CD1c-positive myeloid dendritic cell (primary cell): Measurements from ENCODE around the gene KLB.
A peak's percentile ranks its signal among the peaks of the same experiment; 100 is the strongest.
"Not testable (repeated sequence)": the region's sequence is repeated elsewhere in the genome, so short reads cannot be mapped to it uniquely, and the experiment has no call there.

Experiments
- DNase-seq: peaks from one replicate; pipeline ENCODE4 v3.0.0-alpha.2; 2016; ENCODE audit errors: extremely low spot score

Gene KLB

DNA sequence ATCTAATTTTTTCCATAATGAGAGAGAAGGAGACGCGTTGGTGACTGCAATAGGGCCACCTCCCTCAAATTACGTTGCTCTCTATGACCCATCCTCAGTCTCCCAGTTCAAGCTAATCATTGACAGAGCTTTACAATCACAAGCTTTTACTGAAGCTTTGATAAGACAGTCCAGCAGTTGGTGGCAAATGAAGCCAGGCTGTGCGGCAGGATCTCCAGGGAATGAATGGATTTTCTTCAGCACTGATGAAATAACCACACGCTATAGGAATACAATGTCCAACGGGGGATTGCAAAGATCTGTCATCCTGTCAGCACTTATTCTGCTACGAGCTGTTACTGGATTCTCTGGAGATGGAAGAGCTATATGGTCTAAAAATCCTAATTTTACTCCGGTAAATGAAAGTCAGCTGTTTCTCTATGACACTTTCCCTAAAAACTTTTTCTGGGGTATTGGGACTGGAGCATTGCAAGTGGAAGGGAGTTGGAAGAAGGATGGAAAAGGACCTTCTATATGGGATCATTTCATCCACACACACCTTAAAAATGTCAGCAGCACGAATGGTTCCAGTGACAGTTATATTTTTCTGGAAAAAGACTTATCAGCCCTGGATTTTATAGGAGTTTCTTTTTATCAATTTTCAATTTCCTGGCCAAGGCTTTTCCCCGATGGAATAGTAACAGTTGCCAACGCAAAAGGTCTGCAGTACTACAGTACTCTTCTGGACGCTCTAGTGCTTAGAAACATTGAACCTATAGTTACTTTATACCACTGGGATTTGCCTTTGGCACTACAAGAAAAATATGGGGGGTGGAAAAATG is at the start of gene KLB:
Gene KLB (plus strand): TSS at position 168 of the 821 bp plus-strand sequence. CDS start 20 bp downstream, at position 188.
- DNase-seq: no peak

DNA sequence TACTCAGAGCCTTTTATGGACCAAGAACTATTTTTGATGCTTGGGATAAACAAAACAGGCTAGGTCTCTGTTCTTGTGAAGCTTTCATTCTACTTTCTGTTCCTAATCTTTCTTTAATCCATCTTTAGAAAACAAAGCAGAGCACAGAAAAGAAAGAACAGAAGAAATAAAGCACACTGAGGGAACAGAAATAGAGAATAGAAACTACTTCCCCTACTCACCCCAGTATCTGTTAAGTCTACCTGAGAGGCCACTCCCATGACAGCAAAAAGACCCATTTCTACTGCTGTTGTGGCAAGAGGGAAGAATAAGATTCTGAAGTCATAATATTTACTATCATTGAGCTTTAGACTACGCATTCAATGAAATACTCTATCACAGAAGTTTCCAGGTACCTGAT is 49.7 kb upstream of the KLB start:
- DNase-seq: no peak

DNA sequence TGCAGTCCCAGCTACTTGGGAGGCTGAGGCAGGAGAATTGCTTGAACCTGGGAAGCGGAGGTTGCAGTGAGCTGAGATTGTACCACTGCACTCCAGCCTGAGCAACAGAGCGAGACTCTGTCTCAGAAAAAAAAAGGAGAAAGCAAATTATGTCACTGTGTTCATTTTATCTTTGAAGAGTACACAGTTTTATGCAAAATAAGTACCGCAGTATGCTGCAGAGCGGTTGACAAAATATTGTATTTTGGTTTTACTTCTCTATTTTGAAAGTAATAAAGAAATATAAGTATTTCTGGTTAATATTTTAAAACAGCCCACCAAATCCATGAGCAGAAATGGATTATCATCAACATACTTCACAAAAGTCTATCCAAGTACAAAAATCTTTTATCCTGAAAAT is 46.1 kb upstream of the KLB start:
- DNase-seq: not testable (repeated sequence)

DNA sequence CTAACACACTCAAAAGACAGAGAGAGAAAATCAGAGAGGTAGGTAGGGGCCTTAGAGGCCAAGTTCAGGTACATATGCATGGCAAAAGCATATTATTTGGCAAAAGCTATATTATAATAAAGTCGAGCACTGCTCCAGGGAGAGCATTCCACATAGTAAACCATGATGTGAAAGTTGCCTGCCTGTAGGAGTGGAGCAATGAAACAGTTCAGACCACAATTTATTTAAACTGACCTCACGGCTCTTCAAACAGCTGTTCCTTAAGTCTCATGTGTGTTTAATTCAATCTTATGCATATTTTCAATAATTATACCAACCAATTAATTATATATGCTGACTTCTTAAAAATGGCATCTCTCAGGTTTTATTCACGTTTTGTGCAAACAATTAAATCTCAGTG is 43.9 kb upstream of the KLB start:
- DNase-seq: no peak

DNA sequence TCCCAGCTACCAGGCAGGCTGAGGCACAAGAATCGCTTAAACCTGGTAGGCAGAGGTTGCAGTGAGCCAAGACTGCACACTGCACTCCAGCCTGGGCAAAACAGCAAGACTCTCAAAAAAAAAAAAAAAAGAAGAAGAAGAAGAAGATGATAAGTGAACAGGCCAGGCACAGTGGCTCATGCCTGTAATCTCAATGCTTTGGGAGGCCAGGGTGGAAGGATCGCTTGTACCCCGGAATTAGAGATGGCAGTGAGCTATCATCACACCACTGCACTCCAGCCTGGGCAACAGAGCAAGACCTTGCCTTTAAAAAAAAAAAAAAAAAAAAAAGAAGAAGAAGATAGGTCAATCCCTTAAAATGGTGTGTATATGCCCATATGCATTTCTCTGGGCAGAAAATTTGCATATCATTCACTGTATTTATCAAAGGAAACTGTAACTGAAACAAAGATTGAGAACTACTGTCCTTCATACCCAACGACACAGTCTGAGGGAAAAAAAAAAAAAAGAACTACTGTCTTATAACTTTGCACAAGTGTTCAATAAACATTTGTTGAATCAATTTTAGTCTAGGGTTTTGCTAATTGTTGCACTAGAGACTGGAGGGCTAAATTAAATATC is 42.8 kb upstream of the KLB start:
- no peak for DNase-seq

DNA sequence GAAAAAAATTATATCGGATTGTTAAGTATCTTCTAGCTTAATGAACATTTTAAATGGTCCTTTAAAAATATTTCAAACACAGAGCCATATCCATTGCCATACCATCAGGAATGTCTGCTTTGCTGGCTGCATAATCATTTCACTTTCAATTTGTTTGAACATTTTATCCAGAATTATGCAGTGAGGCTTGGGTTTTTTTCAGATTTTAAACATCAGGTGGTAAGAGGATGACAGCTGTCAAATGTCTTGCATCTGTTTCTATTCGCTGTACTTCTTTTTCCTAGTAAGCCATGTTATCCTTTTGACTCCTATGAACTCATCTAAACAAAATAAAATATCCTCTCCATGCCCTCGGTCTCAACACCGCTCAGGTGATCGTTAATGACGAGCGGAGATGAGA is 41.4 kb upstream of the KLB start:
- no peak for DNase-seq

DNA sequence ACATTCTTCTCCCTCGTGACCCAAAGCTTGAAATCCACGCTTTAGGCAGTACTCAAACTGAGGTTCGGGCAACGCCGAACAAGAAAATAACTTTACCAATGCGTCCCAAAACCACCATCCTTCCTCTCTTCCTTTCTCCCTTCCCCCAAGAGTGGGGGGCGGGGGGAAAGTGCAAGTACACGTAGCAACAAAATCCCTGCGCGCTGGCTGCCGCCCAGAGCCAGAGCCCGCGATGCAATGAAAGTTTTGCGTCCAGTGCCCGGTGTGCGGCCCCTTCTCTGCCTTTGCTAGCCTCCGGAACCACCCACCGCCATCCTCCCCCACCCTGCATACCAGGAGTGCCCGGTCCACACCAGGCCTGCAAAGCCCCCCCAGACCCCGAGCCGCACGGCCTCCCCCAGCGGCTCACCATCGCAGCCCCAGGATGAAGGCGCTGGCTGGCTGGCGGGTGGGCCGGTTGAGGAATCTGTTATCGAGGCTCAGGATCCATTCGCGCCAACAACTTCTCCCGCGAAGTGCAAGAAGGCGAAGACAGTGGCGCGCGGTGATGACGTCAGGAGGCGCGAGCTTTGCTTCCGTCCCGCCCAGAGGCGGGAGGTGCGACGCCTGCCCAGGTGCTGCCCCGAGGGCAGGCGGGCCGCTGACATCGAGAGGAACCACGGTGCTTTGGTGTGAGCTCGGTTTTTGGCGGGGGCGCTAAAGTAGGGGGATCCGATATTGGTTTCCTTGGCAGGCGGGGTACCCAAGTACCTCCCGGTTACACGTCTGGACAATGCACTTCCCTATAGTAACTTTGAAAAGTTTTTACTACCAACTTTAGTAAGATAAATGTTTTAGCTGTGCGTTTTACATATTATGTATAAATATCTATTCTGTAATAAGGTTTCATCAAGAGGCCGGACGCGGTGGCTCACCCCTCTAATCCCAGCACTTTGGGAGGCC is 40.6 kb upstream of the KLB start, which contains the start of gene RFC1:
Gene RFC1 (minus strand): TSS at position 533 of the 942 bp plus-strand sequence. CDS start 121 bp downstream, at position 412.
- DNase-seq: peak; percentile 97

DNA sequence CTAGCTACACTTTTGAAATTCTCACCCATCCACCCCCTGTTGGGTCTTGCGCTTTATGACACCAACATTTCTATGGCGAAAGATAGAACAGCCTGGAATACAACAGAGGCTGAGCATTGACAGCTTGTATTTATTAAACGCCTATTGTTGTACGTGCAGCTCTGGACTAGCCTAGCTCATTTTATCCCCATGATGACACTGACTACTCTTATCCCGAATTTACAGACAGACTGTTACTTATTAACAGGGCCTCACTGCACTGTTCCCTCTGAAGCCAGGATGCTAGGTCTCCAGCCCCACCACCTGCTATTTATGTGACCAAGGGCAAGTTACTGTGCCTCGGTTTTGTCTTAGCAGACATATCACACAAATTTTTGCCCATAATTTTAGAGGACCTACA is 39.6 kb upstream of the KLB start:
- DNase-seq: no peak

DNA sequence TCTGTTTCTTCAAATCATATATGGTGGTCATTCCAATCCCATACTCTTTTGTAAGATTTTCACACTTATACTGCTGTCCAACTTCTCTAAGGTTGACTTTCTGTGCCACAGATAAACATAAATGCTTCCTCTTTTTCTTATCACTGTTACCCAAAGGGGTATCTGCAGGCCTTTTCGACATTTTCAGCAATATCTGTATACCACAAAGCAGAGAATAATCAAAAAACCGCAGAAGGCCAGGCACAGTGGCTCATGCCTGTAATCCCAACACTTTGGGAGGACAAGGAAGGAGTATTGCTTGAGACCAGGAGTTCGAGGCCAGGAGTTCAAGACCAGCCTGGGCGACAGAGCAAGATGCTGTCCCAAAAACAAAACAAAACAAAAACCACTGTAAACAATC is 37.4 kb upstream of the KLB start:
- DNase-seq: no peak

DNA sequence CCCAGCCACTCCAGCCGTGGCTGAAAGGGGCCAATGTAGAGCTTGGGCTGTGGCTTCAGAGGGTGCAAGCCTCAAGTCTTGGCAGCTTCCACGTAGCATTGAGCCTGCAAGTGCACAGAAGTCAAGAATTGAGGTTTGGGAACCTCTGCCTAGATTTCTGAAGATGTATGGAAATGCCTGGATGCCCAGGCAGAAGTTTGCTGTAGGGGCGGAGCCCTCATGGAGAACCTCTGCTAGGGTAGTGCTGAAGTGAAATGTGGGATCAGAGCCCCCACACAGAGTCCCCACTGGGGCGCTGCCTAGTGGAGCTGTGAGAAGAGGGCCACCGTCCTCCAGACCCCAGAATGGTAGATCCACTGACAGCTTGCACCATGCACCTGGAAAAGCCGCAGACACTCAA is 35.5 kb upstream of the KLB start:
- not testable (repeated sequence) for DNase-seq

DNA sequence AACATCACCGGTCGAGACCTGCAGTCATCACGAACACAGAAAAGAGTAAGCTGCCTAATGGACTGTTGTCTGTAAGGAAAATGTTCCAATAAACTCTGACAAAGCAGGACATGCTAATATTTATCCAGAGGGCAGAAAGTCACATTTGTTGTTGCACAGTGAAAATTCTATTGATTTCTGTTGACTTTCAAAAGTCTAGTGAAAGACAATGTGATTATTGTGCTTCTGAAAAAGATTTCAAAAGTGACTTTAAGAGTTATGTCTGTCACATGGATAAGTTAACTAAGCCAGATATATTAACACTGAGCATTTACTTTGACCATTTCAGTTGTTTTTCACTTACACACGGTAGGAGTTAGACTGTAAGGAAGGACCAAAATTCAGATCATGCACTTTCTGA is 31.3 kb upstream of the KLB start:
- no peak for DNase-seq

DNA sequence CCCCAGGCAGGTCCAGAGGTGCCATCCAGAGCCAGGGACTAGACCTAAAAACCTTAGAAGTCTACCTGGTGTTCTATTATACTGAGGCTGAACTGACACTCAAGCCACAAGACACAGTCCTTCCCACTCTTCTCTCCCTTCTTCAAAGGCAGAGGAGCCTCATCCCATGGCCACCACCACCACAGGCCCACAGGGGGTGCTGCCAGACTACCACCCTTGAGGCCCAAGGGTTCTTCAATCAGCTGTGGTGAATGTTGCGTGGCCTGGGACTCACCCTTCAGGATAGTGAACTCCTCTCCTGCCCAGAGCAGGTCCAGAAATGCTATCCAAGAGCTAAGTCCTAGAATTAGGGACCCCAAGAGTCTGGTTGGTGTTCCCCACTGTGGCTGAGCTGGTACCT is 23.0 kb upstream of the KLB start:
- DNase-seq: no peak

DNA sequence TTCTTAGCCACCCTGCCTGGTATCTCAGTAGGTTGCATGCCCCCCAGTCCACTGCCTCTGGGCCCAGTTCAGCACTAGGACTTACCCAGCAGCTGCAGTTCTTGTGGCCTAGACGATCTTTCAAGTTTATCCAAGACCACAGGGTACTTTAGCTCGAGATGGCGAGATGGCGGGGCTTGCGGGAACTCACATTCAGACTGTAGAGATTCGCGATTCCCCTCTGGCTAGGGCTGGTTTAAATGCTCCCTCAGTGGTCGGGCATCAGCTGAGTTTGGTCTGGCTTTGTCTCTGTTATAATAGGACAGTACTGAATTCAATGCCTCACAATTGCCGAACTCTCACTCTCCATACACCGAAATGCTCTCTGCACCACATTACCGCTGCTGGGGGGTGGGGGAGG is 22.2 kb upstream of the KLB start:
- DNase-seq: no peak

DNA sequence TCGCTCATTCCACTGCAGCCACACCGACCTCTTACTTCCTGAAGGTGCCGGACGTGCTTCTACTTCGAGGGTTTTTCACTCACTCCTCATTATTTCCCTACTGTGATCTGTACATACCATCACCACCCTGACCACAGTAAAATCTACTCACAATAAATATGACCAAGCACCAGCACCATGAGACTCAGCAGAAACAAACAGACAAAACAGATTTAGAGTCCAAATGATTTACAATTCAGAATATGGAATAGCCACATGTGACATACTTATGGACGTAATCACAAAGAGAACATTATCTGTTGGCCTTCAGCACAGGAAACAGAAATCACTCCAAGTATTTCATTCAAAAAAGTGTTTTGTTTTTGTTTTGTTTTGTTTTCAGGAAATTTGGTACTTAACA is 16.1 kb upstream of the KLB start:
- no peak for DNase-seq

DNA sequence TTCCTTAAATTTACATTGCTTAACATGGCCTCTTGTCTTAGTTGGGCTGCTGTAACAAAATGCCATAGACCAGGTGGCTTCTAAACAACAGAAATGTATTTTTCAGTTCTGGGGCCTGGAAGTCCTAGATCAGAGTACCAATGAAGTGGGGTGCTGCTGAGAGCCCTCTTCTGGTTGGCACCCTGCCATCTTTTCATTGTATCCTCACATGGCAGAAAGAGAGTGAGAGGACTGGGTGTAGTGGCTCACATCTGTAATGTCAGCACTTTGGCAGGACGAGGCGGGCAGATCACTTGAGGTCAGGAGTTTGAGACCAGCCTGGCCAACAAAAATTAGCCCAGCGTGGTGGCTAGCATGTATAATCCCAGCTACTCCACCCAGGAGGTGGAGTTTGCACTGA is 12.0 kb upstream of the KLB start:
- no peak for DNase-seq

DNA sequence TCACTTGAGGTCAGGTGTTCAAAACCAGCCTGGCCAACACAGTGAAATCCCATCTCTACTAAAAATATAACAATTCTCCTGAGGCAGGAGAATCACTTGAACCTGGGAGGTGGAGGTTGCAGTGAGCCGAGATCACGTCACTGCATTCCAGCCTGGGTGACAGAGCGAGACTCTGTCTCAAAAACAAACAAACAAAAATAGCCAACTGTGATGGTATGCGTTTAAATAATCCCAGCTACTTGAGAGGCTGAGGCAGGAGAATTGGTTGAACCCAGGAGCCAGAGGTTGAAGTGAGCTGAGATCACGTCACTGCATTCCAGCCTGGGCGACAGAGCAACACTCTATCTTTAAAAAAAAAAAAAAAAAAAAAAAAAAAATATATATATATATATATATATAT is 5.1 kb upstream of the KLB start:
- not testable (repeated sequence) for DNase-seq

DNA sequence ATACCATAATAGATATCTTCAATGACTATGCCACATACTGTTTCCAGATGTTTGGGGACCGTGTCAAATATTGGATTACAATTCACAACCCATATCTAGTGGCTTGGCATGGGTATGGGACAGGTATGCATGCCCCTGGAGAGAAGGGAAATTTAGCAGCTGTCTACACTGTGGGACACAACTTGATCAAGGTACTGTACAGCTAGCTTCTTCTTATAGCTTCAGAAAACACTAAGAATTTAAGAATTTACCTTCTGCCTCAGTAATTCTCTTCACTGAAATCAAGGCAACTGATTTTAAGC is 805 bp downstream of the KLB start:
- DNase-seq: no peak

DNA sequence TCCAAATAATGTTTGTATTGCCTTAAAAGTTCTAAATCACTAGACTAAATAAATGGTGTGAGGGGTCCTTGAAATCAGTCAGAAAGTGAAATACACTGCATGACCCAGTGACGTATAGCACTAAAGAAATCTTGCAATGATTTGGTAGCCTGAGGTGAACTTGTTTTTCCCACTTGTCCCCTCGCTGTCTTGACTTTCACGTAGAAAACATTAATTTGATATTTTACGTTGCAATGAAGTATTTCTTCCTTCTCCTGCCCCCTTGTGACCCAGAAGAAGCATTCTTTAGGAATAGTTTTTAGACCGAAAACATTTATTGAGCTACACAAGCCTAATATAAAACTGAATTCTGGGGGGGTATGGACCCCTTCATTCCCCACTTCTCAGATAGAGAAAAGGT is 3.7 kb downstream of the KLB start:
- no peak for DNase-seq

DNA sequence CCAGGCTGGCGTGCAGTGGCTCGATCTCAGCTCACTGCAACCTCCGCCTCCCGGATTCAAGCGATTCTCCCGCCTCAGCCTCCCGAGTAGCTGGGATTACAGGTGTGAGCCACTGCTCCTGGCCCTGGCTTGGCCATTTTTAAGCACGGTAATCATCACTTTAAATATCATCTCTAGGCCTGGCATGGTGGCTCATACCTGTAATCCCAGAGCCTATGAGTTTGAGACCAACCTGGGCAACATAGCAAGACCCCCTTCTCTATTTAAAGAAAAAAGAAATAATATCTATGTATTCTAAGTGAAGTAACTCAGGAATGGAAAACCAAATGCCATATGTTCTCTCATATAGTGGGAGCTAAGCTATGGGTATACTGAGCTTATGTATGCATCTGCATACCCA is 4.8 kb downstream of the KLB start:
- not testable (repeated sequence) for DNase-seq

DNA sequence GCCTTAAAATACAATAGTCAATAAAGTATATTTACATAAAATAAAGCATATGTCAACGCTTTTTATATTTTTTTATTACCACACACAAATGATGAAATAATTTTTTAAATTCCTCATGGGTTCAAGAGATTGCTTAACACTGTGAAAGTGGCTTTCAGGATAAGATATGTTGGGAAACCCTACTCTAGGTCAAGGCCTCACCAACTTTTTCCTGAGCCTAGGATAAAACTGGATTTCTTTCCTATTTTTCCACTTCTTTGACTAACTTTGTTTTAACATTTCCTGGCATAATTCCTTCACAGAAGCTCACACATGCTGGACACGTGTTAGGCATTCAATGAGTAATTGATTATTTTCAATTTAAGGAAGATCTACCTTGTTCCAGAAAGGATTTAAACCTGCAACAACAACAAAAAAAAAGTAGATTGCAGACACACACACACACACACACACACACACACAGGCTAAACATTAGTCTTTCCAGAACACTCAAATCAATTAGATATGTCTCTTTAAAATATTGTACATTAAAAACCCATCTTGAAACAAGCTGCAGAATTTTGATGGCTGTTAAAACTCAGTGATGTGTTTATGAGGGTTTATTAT is 9.1 kb downstream of the KLB start:
- DNase-seq: no peak

DNA sequence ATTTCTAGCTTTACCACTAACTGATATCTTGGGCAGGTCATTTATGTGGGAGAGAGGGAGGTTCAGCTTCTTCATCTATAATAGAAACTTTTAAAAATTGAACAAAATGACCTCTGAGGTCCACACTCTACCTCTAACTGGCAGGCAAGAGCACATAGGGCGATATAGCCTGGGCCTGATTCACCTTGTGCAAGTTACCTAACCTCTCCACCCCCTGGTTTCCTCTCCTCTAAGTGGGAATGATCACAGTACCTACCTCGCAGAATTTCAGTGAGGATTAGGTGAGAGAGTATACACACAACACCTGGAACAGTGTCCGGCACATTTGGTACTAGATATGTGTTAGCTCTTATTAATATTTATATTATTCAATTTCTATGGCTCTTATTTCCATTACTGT is 15.5 kb downstream of the KLB start:
- DNase-seq: no peak

DNA sequence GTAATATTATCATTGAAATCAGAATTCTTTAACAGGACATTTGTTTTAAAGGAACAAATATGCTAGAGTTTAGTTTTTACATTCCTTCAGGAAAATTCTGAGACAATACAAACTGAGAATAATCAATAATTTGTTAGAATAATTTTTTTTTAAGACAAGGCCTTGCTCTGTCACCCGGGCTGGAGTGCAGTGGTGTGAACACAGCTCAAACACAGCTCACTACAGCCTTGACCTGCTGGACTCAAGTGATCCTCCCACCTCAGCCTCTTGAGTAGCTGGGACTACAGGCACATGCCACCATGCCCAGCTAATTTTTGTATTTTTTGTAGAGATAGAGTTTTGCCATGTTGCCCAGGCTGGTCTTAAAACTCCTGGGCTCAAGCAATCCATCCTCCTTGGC is 18.6 kb downstream of the KLB start:
- not testable (repeated sequence) for DNase-seq
